HG02610 (cell line): Measurements from ENCODE around the gene CCN5.
"Not testable (repeated sequence)": the region's sequence is repeated elsewhere in the genome, so short reads cannot be mapped to it uniquely, and the experiment has no call there.

ENCODE experiments used
- ATAC-seq: cut with Tn5 transposase; IDR thresholded peaks from one replicate; pipeline ENCODE4 v1.9.1; 2021; ENCODE audit warnings: mild to moderate bottlenecking, moderate library complexity; ENCODE audit not compliant: unreplicated experiment

Gene CCN5

DNA sequence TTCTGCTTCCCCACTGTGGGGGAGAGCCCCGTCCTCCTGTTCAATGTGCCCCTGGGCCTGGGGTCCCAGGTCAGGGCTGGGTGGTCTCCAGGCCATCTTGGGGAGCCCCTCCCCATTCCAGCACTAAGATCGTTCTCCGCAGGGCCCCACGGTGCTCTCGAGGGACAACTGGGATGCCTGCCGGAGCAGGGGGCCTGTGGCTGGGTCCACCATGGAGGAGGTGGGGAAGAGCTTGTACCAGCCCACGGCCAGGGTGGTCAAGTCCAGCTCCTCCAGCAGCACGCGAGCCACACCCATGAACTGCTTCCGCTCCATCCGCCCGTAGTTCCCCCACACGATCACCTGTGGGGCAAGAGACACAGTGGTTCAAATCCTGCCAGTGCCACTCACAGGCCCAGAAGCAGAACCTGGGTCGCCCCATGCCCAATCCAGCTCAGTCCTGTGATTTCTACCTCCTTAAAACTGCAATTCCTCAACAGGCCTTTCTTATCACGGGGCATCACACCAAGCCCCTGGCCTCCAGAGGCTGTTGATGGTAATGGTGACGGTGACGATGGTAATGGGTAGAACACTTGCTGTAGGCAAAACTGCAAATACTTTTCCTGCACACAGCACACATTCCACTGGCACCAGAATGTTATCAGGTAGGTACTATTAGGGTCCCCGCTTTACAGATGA is 41.0 kb downstream of the CCN5 start:
- ATAC-seq: no peak

GRCh38 chr20:44756956-44757355 is 41.8 kb downstream of the CCN5 start:
- no peak for ATAC-seq

- no peak for ATAC-seq
These were observed 43.3 kb downstream of the CCN5 start for GRCh38 chr20:44758247-44759101.

- no peak for ATAC-seq
These were observed 44.4 kb downstream of the CCN5 start for GRCh38 chr20:44759595-44759994.

DNA sequence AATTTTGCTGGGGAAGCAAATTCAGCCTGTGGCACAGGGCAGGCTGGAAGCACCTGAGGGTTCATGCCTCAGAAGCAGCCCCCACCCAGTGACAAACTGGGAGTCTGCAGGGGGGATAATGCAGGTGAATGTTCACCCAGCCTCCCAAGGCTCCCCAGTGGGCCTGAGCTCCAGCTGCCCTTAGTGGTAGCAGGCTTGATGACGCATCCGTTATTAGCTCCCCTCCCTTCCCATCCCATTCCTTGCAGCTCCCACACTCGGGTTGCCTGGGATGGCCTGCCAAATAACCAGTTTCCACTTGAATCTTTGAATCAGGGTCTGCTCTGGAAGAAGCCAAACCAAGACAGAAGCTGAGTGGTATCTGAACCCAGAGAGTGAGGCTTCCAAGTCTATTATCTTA is 46.3 kb downstream of the CCN5 start:
- no peak for ATAC-seq

DNA sequence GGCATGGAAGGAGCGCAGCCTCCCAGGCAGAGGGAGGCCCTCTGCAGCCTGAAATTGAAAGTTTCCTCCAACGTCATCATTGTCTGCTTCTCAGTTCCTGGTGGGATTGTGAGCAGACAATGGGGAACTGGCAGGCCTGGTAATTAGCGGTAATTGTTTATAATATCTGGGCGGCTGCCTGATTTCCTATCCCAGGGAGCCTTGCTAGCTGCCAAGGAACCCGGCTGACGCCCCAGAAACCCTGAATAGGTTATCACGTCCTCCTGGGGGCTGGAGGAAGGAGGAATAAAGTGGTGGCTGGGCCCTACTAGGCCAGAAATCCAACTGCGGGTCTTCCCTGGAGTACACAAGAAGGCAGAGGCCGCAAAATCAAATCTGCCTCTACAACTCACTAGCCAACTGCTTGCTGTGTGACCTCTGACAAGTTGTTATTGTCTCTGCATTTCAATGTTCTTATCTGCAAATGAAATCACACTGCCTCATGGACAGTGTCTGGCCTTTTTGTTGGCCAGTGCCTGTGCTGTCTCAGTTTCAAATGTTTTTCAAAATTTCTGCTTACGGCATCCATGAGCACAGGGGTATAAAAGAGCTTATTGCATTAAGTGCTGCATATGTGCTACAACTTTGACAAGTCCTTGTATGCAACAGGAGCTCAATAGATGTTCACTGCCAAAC is 47.4 kb downstream of the CCN5 start:
- ATAC-seq: no peak

GRCh38 chr20:44763798-44764197 is 48.6 kb downstream of the CCN5 start:
- not testable (repeated sequence) for ATAC-seq

DNA sequence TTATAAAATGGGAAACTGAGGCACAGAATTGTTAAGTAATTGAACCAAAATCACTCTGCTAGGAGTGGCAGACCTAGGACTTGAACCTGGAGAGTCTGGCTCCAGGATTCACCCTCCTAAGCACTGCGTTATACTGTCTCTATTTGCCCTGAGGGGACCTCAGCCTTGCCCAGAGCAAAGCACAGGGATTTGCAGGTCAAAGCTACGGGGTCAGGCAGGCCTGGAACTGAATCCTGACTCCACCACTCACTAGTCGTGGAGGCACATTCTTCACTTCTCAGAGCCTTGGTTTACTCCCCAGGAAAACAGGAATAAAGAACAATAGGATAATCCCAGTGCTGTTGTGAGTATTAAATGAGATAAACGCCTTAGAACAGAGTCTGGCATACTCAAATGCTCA is 49.9 kb downstream of the CCN5 start:
- no peak for ATAC-seq

- ATAC-seq: no peak
These were observed 50.7 kb downstream of the CCN5 start for GRCh38 chr20:44765701-44766347.

GRCh38 chr20:44768256-44768655 is 53.1 kb downstream of the CCN5 start:
- no peak for ATAC-seq

DNA sequence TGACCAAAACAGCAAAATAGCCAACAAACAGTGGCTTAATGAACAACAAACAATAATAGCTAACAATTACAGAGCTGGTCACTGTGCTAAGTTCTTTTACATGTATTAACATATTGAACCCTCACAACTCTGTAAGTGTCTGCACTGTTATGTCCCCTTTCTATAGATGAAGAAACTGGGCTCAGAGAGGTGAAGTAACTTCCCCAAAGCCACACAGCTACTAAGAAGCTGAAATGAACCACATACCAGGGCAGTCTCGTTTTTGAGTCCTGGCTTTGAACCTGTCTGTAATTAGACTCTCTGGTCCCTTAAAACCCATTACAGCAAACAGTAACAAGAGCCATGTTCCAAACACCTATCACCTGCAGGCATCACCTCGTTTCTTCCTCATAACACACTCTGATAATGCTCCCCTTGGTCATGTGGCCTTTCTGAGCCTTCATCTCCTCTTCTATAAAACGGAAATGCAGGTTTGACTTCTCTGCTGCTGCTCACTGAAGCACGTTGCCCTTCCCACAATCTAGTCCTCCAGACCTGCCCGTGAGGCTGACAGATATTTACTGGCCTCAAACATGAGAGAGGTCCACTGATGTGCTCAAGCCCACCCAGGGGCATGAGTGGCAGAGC is 53.8 kb downstream of the CCN5 start:
- no peak for ATAC-seq

GRCh38 chr20:44769481-44769863 is 54.3 kb downstream of the CCN5 start:
- no peak for ATAC-seq

- no peak for ATAC-seq
These were observed 55.5 kb downstream of the CCN5 start for GRCh38 chr20:44770484-44771171.

GRCh38 chr20:44771172-44771535 is 56.0 kb downstream of the CCN5 start:
- no peak for ATAC-seq

- ATAC-seq: no peak
These were observed 57.5 kb downstream of the CCN5 start for GRCh38 chr20:44772636-44773035.

GRCh38 chr20:44773070-44773829 is 58.1 kb downstream of the CCN5 start:
- ATAC-seq: no peak

DNA sequence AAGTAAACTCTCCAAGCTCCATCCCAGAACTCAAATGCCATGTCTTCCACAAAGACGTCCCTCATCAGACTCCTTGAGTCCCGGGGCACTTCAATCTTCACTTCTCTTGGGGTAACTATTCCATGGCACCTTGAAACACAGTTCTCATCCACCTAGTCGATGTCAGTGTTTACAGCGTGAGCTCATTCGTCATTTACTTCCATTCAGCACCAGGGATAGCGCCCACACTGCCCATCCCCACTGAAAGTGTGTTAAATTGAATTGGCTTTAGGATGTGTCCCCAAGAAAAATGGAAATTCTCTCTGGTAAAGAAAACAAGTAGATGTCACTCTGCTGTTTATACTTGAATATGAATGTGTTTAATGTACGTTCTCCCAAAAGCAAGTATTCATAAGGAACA is 61.8 kb downstream of the CCN5 start:
- ATAC-seq: no peak
